GM12874 (cell line): ENCODE data around the gene MIF4GD.

Source experiments
- CTCF ChIP-seq: IDR thresholded peaks from 2 replicates; pipeline ENCODE4 v1.5.1; 2011; ENCODE audit warnings: low read depth, mild to moderate bottlenecking, control low read depth, low read length, moderate library complexity; ENCODE audit not compliant: insufficient read depth

Gene MIF4GD

DNA sequence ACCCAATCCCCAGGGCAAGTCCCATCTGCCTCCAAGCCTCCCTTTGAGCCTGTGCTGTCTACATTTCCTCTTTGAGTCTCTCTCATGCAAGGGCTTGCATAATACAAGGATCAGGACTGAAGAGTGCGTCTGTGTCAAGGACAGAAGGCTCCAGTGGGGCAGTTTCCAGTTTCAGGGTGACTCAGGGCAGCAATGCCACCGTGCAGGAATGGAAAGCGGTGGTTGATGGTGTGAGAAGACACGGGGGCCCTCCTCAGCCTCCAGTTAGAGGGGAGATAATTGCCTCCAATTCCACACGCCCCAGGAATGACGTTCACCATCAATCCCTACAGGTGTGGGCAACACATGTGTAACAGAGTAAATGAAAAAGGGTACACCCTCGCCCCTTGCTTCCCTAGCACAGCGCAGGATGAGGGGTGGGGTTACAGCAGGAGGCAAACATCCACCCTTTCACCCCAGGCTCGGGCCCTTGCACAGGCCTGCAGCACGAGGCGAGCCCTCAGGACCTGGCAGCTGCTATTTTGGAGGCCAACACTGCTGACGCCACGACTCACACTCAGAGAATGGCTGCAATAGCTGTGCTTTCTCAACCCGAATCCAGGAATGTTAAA is 43.0 kb upstream of the MIF4GD start:
- no peak for TF ChIP-seq CTCF

- TF ChIP-seq CTCF: no peak
These were observed 38.0 kb upstream of the MIF4GD start for GRCh38 chr17:75308732-75309629.

GRCh38 chr17:75307957-75308731 is 37.1 kb upstream of the MIF4GD start:
- no peak for TF ChIP-seq CTCF

- TF ChIP-seq CTCF: no peak
These were observed 30.6 kb upstream of the MIF4GD start for GRCh38 chr17:75301502-75302206.

DNA sequence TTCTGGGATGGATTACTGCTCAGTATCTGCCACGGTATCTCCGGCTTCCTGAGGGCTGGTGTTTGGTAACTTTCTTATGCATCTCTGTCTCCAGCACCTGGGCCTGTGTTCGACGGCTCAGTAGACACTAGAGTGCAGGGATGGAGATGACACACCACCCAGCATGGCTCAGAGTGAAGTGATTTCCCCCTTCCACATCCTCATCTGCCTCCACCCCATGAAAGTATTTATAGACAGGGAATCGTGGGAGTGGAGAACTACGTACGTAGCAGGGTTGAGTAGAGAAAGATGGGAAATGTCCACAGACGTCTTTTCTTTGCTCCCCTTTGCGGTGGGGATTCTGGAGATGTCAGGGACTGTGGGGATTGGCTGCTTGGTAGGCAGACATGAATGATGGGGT is 30.0 kb upstream of the MIF4GD start:
- no peak for TF ChIP-seq CTCF

DNA sequence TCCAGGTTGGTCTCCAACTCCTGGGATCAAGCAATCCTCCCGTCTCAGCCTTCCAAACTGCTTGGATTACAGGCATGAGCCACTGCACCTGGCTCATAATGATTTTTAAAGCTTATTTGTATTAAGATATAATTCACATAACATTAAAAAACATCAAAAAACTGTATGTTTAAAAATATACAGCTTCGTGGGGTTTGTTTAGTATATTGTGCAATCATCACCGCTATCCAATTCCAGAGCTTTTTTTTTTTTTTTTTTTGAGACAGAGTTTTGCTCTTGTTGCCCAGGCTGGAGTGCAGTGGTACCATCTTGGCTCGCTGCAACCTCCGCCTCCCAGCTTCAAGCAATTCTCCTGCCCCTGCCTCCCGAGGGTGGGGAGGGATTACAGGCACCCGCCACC is 29.2 kb upstream of the MIF4GD start:
- no peak for TF ChIP-seq CTCF
